GM19239 (cell line): ENCODE results near the gene ZSCAN5B.
"Not testable (repeated sequence)": the region's sequence is repeated elsewhere in the genome, so short reads cannot be mapped to it uniquely, and the experiment has no call there.

Experiments
- DNase-seq: peaks from one replicate; pipeline ENCODE4 v3.0.0; 2011; ENCODE audit warnings: low spot score; ENCODE audit not compliant: insufficient read length
- FAIRE-seq: peaks from 2 replicates; lab custom pipeline; 2011; peaks lifted over from hg19 to GRCh38; lab: Jason Lieb, UNC

The ZSCAN5B gene, protein sequence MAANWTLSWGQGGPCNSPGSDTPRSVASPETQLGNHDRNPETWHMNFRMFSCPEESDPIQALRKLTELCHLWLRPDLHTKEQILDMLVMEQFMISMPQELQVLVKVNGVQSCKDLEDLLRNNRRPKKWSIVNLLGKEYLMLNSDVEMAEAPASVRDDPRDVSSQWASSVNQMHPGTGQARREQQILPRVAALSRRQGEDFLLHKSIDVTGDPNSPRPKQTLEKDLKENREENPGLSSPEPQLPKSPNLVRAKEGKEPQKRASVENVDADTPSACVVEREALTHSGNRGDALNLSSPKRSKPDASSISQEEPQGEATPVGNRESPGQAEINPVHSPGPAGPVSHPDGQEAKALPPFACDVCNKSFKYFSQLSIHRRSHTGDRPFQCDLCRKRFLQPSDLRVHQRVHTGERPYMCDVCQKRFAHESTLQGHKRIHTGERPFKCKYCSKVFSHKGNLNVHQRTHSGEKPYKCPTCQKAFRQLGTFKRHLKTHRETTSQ

DNA sequence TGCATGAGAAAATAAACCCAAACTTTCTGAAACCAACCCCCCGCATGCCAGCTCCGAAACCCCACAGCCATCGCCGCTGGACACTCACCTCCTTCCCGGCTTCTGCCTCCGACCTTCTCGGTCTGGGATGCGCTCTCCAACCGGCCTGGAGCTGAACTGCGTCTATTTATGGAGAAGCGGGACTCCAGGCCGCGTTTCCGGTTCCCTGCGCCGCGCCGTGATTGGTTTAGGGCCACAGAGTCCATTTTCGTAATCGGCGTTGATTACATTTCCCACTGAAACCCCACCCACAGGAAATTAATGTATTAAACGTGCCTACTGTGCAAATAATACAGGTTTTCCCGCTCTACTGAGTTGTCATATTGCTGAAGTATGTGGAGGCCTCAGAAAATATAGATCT is at the start of gene ZSCAN5B:
Gene ZSCAN5B, minus strand, starts transcription at position 138 of the 400 bp plus-strand sequence. CDS start 4,731 bp downstream, outside the sequence.
- DNase-seq, FAIRE-seq: not testable (repeated sequence)

DNA sequence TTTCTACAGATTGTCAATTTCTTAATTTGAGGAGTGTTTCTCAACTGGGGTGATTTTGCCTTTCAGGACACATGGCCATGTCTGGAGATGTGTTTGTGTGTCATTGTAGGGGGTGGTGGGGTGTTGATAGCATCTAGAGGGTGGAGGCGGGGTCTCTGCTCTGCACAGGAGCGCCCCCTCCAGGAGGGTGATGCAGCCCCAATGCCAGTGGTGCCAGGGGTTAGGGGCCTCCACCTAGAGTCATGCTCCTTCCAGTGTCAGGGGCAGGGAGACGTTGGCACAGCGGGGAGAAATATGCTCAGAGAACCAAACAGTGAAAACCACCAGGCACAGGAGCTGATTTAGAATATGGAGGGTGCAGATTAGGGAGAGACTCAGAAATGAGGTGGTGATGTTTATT is 48.2 kb upstream of the ZSCAN5B start:
- not testable (repeated sequence) for DNase-seq, FAIRE-seq

DNA sequence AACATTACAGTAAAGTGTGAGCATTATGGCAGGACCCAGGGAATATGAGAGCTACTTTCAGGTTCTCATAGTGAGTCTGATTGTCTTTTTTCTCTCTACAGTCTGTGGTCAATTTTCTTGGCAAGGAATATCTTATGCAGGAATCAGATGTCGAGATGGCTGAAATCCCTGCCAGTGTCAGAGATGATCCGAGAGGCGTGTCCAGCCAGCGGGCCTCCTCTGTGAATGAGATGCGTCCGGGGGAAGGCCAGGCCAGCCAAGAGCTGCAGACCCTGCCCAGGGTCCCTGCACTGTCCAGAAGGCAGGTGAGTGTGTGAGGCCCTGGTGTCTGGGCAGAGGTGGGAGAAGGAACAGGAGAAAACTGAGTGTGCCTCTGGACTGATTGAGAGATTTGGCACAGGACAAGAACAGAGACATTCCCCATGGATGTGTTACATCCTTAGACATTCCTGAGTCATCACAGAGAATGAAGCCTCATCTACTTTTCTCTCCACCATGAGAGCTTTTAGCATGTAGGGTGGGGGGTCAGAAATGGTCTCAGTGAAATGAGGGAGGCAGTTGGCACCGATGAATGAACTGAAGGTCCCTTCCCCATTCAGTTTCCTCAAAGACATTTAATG is 47.6 kb upstream of the ZSCAN5B start:
- DNase-seq (no peak), FAIRE-seq (no peak)

DNA sequence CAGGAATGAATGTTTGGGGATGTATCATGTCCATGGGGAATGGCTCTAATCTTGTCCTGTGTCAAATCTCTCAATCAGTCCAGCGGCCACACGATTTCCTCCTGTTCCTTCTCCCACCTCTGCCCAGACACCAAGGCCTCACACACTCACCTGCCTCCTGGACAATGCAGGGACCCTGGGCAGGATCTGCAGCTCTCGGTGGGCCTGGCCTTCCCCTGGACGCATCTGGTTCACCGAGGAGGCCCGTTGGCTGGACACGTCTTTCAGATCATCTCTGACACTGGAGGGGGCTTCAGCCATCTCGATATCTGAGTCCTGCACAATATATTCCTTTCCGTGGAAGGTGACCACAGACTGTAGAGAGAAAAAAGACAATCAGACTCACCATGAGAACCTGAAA is 25.9 kb upstream of the ZSCAN5B start:
- no peak for FAIRE-seq
- DNase-seq, result no peak

DNA sequence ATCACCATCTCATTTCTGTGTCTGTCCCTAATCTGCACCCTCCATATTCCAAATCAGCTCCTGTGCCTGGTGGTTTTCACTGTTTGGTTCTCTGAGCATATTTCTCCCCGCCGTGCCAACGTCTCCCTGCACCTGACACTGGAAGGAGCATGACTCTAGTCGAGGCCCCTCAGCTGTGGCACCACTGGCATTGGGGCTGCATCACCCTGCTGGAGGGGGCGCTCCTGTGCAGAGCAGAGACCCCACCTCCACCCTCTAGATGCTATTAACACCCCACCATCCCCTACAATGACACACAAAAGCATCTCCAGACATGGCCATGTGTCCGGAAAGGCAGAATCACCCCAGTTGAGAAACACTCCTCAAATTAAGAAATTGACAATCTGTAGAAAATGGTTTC is 25.3 kb upstream of the ZSCAN5B start:
- DNase-seq (no peak), FAIRE-seq (no peak)

DNA sequence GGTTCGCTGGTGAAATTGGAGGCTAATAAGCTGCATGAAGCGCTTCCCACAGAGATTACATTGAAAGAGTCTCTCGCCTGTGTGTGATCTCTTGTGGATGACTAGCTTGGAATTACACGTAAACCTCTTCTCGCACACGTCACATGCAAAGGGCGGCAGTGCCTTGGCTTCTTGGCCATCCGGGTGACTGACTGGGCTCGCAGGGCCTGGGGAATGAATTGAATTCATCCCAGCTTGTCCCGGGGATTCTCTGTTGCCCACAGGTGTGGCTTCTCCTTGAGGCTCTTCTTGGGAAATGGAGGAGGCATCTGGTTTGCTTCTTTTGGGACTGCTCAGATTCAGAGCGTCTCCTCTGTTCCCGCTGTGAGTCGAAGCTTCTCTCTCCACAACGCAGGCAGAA is 24.3 kb upstream of the ZSCAN5B start:
- no peak for FAIRE-seq
- DNase-seq, result no peak

DNA sequence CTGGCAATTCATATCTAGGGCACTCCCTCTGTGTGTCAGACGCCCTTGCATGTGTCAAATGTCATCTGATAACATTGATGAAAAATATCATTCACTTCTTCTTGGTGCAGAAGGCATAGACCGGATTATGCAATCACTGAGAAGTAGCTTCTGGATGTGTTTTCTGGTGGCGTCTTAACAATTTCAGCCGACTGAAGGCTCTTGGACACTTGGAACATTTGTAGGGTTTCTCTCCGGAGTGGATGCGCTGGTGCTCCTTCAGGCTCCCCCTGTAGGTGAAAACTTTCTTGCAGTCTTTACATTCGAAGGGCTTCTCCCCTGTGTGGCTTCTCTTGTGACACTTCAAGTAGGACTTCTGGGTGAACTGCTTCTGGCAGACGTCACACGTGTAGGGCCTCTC is 23.9 kb upstream of the ZSCAN5B start:
- FAIRE-seq, DNase-seq: not testable (repeated sequence)

DNA sequence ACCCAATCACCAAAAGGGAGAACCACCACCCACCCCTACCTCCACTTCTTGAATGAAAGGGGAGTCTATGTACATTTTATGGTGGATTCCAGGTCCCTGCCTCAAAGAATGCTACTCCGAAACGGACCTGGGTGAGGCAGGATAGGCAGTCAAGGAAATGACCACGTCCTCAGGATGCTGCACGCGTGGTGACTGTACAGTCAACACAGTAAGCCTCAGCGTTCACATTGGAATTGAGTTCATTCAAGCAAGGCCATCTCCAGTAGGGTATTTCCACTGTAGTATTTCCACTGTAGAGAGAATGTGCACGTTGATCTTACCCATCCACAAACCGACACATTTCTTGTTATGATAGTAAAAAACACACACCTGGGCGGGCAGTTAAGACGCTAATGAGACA is 21.4 kb upstream of the ZSCAN5B start:
- no peak for FAIRE-seq
- no peak for DNase-seq

DNA sequence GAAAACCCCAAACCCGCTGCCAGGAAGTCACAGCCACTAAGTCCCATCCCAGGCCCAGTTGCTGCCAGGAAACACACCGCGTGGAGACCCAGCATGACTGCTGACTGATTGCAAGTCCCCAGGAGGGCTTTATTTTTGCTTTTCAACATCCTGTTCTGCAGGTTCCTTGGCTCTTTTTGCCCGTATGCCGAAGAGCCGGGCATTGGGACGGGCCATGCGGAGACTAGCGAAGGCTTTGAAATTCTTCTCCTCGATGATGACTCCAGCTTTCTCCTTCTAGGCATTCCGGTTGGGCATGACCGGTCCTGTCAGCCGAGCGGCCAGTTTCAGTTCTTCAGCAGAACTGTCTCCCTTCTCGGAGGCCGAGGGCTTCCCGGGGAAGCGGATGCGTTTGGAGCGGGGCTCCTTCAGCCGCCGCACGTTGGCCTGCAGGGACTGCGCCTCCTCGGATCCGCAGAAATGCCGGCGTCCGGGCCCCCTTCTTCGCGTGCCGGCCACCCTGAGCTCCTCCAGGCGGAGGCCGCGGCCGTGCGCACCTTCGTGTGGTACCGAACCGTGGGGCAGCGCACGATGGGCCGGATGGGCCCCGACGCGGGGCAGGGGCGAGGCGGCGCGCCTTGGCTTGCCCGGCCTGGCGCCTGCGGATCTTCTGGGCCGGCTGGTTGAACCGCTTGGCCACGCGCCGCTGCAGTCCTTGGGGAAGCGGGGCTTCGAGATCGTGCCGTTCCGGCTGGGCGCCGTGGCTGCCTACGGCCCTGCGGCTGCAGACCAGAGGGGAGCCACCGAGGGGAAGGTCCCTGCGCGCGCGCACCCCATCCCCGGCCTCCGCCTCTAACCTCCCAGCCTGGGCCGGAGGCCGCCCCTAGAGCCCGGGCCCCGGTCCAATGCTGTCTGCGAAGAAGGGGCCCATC is 19.7 kb upstream of the ZSCAN5B start:
- FAIRE-seq (no peak), DNase-seq (no peak)

DNA sequence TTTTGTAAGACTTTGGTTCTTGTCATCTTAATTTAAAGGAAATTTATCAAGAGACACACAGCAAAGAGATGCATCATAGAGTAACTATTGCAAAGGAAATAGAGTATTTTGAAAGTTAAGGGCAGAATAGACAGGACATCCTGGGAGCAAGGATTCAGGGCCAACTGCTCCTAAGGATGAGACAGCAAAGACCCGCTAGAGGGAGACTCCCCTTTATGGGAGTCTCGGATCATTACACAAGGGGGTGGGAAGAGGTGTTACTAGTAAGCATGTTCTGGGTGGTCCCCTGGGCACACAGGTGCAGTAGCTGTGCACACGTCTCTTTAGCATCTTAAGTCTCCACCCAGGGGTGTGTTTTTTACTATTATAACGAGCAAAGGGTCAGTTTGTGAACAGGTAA is 14.1 kb upstream of the ZSCAN5B start:
- no peak for FAIRE-seq

DNA sequence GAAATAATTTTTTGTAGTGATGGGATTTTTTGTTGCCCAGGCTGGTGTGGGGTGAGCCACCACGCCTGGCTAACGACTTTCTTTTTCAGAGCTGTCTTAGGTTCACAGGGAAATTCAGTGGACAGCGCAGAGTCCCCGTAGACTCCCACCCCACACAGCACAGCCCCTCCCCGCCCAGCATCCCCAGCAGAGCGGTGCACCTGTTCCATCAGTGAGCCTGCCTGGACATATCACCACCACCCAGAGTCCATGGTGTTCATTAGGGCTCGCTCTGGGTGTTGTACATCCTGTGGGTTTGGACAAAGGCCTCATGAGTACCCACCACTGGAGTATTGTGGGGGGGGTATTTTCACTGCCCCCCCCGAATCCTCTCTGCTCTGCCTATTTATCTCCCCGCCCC is 12.5 kb upstream of the ZSCAN5B start:
- not testable (repeated sequence) for FAIRE-seq, DNase-seq

More for the DNA sequence above, 14.1 kb upstream of the ZSCAN5B start:
- DNase-seq, result no peak

DNA sequence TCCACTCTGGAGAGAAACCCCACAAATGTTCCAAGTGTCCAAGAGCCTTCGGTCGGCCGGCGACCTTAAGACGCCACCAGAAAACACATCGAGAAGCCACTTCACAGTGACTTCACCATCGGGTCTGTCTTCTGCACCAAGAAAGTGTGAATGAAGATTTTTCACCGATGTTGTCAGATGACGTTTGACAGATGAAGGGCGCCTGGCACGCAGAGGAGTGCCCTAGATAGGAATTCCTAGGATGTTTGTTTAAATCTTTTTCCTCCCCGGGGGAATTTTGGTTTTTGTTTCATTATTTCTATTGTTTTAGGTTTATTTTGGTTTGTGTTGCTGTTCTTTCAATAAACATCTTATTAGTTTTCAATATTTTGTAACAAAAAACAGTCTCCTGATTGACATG is 11.5 kb upstream of the ZSCAN5B start:
- FAIRE-seq (no peak), DNase-seq (no peak)

DNA sequence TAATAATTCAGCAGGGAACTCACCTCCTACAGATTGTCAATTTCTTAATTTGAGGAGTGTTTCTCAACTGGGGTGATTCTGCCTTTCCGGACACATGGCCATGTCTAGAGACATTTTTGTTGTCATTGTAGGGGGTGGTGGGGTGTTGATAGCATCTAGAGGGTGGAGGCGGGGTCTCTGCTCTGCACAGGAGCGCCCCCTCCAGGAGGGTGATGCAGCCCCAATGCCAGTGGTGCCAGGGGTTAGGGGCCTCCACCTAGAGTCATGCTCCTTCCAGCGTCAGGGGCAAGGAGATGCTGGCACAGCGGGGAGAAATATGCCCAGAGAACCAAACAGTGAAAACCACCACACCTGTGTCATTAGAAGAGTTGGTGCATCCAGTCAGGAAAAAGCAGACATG is 10.0 kb upstream of the ZSCAN5B start:
- not testable (repeated sequence) for FAIRE-seq

DNA sequence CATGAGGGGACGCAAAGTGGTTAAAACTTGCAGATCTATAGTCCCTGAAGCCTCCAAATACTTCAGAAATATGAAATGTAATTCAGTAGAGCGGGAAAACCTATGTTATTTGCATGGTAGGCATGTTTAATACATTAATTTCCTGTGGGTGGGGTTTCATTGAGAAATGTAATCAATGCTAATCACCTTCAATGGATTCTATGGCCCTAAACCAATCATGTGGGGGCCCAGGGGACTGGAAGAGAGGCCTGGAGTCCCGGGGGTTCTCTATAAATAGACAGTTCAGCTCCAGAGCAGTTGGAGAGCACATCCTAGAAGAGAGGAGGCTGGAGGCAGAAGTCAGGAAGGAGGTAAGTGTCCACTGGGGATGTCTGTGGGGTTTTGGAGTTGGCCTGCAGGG is 4.4 kb upstream of the ZSCAN5B start, which contains the start of gene ZSCAN5C:
Gene ZSCAN5C, plus strand, starts transcription at position 301 of the 400 bp plus-strand sequence. CDS start 3,641 bp downstream, outside the sequence.
- FAIRE-seq (no peak), DNase-seq (no peak)

More for the DNA sequence above, 10.0 kb upstream of the ZSCAN5B start:
- not testable (repeated sequence) for DNase-seq

DNA sequence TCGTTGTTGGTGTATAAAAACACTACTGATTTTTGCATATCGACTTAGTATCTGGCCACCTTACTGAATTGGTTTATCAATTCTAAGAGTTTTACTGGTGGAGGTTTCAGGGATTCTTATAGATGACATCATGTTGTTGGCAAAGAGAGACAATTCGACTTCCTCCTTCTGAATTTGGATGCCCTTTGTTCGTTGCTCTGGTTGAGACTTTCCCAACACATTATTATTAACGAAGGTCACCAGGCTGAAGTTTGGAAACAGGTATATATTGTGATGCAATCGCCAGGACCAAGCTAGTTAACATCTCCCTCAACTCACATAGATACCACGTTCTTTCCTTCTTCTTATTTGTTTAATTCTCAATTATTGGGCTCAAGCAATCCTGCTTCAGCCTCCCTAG is 2.1 kb upstream of the ZSCAN5B start:
- FAIRE-seq (no peak), DNase-seq (no peak)

DNA sequence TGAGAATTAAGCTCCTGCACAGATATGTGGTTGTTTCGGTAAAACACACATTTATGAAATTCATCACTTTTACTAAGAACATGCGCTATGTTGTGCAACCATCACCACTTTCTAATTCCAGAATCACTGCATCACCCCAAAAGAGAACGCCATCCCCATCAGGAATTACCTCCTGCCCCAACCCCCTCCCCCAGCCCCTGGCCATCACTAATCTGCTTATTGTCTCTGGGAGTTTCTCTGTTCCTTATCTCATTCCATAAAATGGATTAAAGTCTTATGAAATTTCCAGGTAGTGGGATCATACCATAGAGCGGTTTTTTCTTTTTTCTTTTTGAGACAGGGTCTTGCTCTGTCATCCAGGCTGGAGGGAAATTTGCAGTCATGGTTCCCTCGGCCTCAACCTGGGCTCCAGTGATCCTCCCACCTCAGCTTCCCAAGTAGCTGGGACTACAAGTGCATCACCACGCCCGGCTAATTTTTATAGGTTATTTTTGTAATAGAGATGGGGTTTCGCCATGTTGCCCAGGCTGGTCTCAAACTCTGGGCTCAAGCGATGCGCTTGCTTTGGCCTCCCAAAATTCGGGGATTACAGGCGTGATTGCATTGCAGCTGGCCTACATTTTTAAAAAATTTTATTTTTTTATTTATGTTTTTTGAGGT is 3.5 kb downstream of the ZSCAN5B start:
- DNase-seq, result no peak
- FAIRE-seq, result no peak

DNA sequence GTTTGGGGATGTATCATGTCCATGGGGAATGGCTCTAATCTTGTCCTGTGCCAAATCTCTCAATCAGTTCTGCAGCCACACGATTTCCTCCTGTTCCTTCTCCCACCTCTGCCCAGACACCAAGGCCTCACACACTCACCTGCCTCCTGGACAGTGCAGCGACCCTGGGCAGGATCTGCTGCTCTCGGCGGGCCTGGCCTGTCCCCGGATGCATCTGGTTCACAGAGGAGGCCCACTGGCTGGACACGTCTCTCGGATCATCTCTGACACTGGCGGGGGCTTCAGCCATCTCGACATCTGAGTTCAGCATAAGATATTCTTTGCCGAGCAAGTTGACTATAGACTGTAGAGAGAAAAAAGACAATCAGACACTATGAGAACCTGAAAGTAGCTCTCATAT is 5.9 kb downstream of the ZSCAN5B start:
- DNase-seq, result no peak
- FAIRE-seq, result no peak

DNA sequence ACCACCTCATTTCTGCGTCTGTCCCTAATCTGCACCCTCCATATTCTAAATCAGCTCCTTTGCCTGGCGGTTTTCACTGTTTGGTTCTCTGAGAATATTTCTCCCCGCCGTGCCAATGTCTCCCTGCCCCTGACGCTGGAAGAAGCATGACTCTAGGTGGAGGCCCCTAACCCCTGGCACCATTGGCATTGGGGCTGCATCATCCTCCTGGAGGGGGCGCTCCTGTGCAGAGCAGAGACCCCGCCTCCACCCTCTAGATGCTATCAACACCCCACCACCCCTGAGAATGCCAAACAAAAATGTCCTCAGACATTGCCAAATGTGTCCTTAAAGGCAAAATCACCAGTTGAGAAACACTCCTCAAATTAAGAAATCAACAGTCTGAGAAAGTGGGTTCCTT is 6.5 kb downstream of the ZSCAN5B start:
- FAIRE-seq, result no peak
- no peak for DNase-seq

DNA sequence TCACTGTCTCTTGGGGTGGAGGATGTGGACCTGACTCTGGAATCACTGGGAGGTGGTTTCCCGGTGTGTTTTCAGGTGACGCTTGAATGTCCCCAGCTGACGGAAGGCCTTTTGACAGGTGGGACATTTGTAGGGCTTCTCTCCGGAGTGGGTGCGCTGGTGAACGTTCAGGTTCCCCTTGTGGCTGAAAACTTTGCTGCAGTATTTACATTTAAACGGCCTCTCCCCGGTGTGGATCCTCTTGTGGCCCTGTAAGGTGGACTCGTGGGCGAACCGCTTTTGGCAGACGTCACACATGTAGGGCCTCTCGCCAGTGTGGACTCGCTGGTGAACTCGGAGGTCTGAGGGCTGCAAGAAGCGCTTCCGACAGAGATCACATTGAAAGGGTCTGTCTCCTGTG is 7.8 kb downstream of the ZSCAN5B start:
- FAIRE-seq (no peak), DNase-seq (no peak)
